ENCODE measurements around the gene APBB1IP. TPM values are rescaled to one million over a fixed set of nuclear protein-coding genes. Genes with fewer than 3 reads are reported as not detected.
"Not testable (repeated sequence)": the region's sequence is repeated elsewhere in the genome, so short reads cannot be mapped to it uniquely, and the experiment has no call there.

Gene APBB1IP
- polyA plus RNA-seq, 3 donors, result 24.6 to 78.7 (median 45.4) TPM

- Histone ChIP-seq H4K20me1 (ENCODE audit: insufficient read depth, low read length) (peaks cover 76% of the 10 kb centered on the region), H3K27ac (ENCODE audit: low read depth in 1 of 2, low read length in 2 of 2) (peak overlapping the region; percentile 73 to 78), H3K9me3 (replicated peaks in 1 of 2; ENCODE audit: control insufficient read depth in 1 of 2, insufficient read depth in 1 of 2, low read length in 2 of 2) (no peaks in the 10 kb centered on the region), H3K4me3 (replicated peaks in 1 of 3; ENCODE audit: low read depth in 2 of 3, low read length in 3 of 3) (peak overlapping the region in 2 of 3 experiments; percentile 7 to 41), H3K27me3 (ENCODE audit: control insufficient read depth in 2 of 2, insufficient read depth in 2 of 2, low read length in 2 of 2) (no peaks in the 10 kb centered on the region), H3K36me3 (replicated peaks in 1 of 2; ENCODE audit: control insufficient read depth in 1 of 2, insufficient read depth in 2 of 2, low read length in 2 of 2) (peaks cover 33 to 46% of the 10 kb centered on the region in 2 donors), H3K79me2 (ENCODE audit: insufficient read depth, low read length) (peaks cover 93% of the 10 kb centered on the region), H3K4me1 (ENCODE audit: control insufficient read depth in 1 of 2, insufficient read depth in 2 of 2, low read length in 2 of 2) (peaks cover 57 to 64% of the 10 kb centered on the region in 2 donors), H2AFZ (ENCODE audit: insufficient read depth, low read depth, low read length, poor library complexity, severe bottlenecking) (no peak overlapping the region), H3K4me2 (replicated peaks; ENCODE audit: extremely low read depth, low read length, poor library complexity, severe bottlenecking) (peak overlapping the region; percentile 46), H3K9ac (ENCODE audit: insufficient read depth, low read length, poor library complexity, severe bottlenecking) (no peak overlapping the region)
- peak in 2 of 3 donors; percentile 34 to 44 for DNase-seq
- H3K36me3 Mint-ChIP-seq, result peaks cover 49 to 59% of the 10 kb centered on the region in 2 donors
- no CpG with 5 or more reads among the region's 3 CpGs for WGBS (ENCODE audit: insufficient coverage)
- no peak for TF ChIP-seq CTCF (IDR thresholded peaks at IDR 0.05)
- peak overlapping the region in 1 of 2 donors; percentile 59 for H3K4me3 Mint-ChIP-seq
- peaks cover 0 to 3% (median 0%) of the 10 kb centered on the region in 3 donors for H3K27me3 Mint-ChIP-seq (ENCODE audit: low read depth in 3 of 3)
- peaks cover 61% of the 10 kb centered on the region for H3K4me1 Mint-ChIP-seq
- H3K27ac Mint-ChIP-seq, result peak overlapping the region; percentile 80 to 97 (median 94)
- intact Hi-C loops (cut with micrococcal nuclease), result loop anchor here in 1 of 2 donors (5.0 kb wide), 1 partner anchor 54 kb away; the partner anchor contains the start of gene APBB1IP
- H3K9me3 Mint-ChIP-seq, result peaks cover 0 to 4% (median 0%) of the 10 kb centered on the region in 7 donors
Observed at GRCh38 chr10:26491276-26491675, 53.1 kb downstream of the APBB1IP start.

GRCh38 chr10:26491934-26492333, 53.8 kb downstream of the APBB1IP start:
- peaks cover 55% of the 10 kb centered on the region for H3K4me1 Mint-ChIP-seq
- peak overlapping the region; percentile 80 to 97 (median 94) for H3K27ac Mint-ChIP-seq
- H3K79me2 ChIP-seq (ENCODE audit: insufficient read depth, low read length), result peaks cover 91% of the 10 kb centered on the region
- H3K36me3 ChIP-seq (replicated peaks in 1 of 2; ENCODE audit: control insufficient read depth in 1 of 2, insufficient read depth in 2 of 2, low read length in 2 of 2), result peaks cover 38 to 52% of the 10 kb centered on the region in 2 donors
- intact Hi-C loops (cut with micrococcal nuclease), result loop anchor here in 1 of 2 donors (5.0 kb wide), 1 partner anchor 55 kb away; the partner anchor contains the start of gene APBB1IP
- peak overlapping the region in 1 of 3 experiments; percentile 41 for H3K4me3 ChIP-seq (replicated peaks in 1 of 3; ENCODE audit: low read depth in 2 of 3, low read length in 3 of 3)
- no peak for DNase-seq
- peaks cover 74% of the 10 kb centered on the region for H4K20me1 ChIP-seq (ENCODE audit: insufficient read depth, low read length)
- no peaks in the 10 kb centered on the region for H3K27me3 ChIP-seq (ENCODE audit: control insufficient read depth in 2 of 2, insufficient read depth in 2 of 2, low read length in 2 of 2)
- no peak overlapping the region for H2AFZ ChIP-seq (ENCODE audit: insufficient read depth, low read depth, low read length, poor library complexity, severe bottlenecking)
- H3K9me3 Mint-ChIP-seq, result peaks cover 0 to 4% (median 0%) of the 10 kb centered on the region in 7 donors
- no peak for TF ChIP-seq CTCF (IDR thresholded peaks at IDR 0.05)
- H3K27me3 Mint-ChIP-seq (ENCODE audit: low read depth in 3 of 3), result peaks cover 0 to 3% (median 0%) of the 10 kb centered on the region in 3 donors
- no peaks in the 10 kb centered on the region for H3K9me3 ChIP-seq (replicated peaks in 1 of 2; ENCODE audit: control insufficient read depth in 1 of 2, insufficient read depth in 1 of 2, low read length in 2 of 2)
- H3K27ac ChIP-seq (ENCODE audit: low read depth in 1 of 2, low read length in 2 of 2), result peak overlapping the region; percentile 73 to 78
- WGBS (ENCODE audit: insufficient coverage), result 80% methylated on average over 3 of the region's 3 CpGs
- peak overlapping the region; percentile 46 for H3K4me2 ChIP-seq (replicated peaks; ENCODE audit: extremely low read depth, low read length, poor library complexity, severe bottlenecking)
- peaks cover 50 to 57% of the 10 kb centered on the region in 2 donors for H3K4me1 ChIP-seq (ENCODE audit: control insufficient read depth in 1 of 2, insufficient read depth in 2 of 2, low read length in 2 of 2)
- H3K4me3 Mint-ChIP-seq, result peak overlapping the region; percentile 50 to 59
- no peak overlapping the region for H3K9ac ChIP-seq (ENCODE audit: insufficient read depth, low read length, poor library complexity, severe bottlenecking)
- peaks cover 53 to 66% of the 10 kb centered on the region in 2 donors for H3K36me3 Mint-ChIP-seq

- Mint-ChIP-seq H3K36me3 (peaks cover 57 to 73% of the 10 kb centered on the region in 2 donors), H3K27ac (peak overlapping the region; percentile 80 to 97 (median 94)), H3K4me1 (peaks cover 47% of the 10 kb centered on the region)
- not testable (repeated sequence) for DNase-seq; H3K4me2 ChIP-seq (replicated peaks; ENCODE audit: extremely low read depth, low read length, poor library complexity, severe bottlenecking); H3K4me3 Mint-ChIP-seq; H3K27me3 Mint-ChIP-seq (ENCODE audit: low read depth in 3 of 3); H2AFZ ChIP-seq (ENCODE audit: insufficient read depth, low read depth, low read length, poor library complexity, severe bottlenecking); H3K9ac ChIP-seq (ENCODE audit: insufficient read depth, low read length, poor library complexity, severe bottlenecking); H3K9me3 ChIP-seq (replicated peaks in 1 of 2; ENCODE audit: control insufficient read depth in 1 of 2, insufficient read depth in 1 of 2, low read length in 2 of 2); H3K27me3 ChIP-seq (ENCODE audit: control insufficient read depth in 2 of 2, insufficient read depth in 2 of 2, low read length in 2 of 2); H3K9me3 Mint-ChIP-seq; H3K4me3 ChIP-seq (replicated peaks in 1 of 3; ENCODE audit: low read depth in 2 of 3, low read length in 3 of 3)
- intact Hi-C loops (cut with micrococcal nuclease), result loop anchor here in 1 of 2 donors (5.0 kb wide), 1 partner anchor 55 kb away; the partner anchor contains the start of gene APBB1IP
- peaks cover 43 to 50% of the 10 kb centered on the region in 2 donors for H3K4me1 ChIP-seq (ENCODE audit: control insufficient read depth in 1 of 2, insufficient read depth in 2 of 2, low read length in 2 of 2)
- peak overlapping the region in 1 of 2 donors; percentile 78 for H3K27ac ChIP-seq (ENCODE audit: low read depth in 1 of 2, low read length in 2 of 2)
- peaks cover 91% of the 10 kb centered on the region for H3K79me2 ChIP-seq (ENCODE audit: insufficient read depth, low read length)
- WGBS (ENCODE audit: insufficient coverage), result 88% methylated on average over 2 of the region's 9 CpGs
- H4K20me1 ChIP-seq (ENCODE audit: insufficient read depth, low read length), result peaks cover 66% of the 10 kb centered on the region
- peaks cover 46 to 60% of the 10 kb centered on the region in 2 donors for H3K36me3 ChIP-seq (replicated peaks in 1 of 2; ENCODE audit: control insufficient read depth in 1 of 2, insufficient read depth in 2 of 2, low read length in 2 of 2)
Observed at GRCh38 chr10:26492725-26493124, 54.6 kb downstream of the APBB1IP start.

Data from CD14-positive monocyte (primary cell).